ENCODE measurements around the gene ATRN.

The ATRN gene

GRCh38 chr20:3691897-3692296, 221.1 kb downstream of the ATRN start:
- Histone ChIP-seq H3K27ac (ENCODE audit: extremely low read depth, low read depth, low read length) (no peak overlapping the region), H3K4me3 (ENCODE audit: low read depth, low read length) (no peak overlapping the region), H3K36me3 (ENCODE audit: control insufficient read depth in 2 of 2, insufficient read depth in 1 of 2, low read length in 2 of 2) (no peaks in the 10 kb centered on the region), H3K9me3 (ENCODE audit: control insufficient read depth, insufficient read depth, low read depth, low read length) (no peaks in the 10 kb centered on the region), H3K4me1 (ENCODE audit: control insufficient read depth, insufficient read depth, low read length) (no peaks in the 10 kb centered on the region; the same call in 1 of the 2 replicates)
- ChIA-PET POLR2A (no interaction called here), CTCF (interaction anchor here (0.7 to 2.9 kb wide), 3 partner anchors 15 to 24 kb away, joined by 8 to 13 read pairs (median 9); no protein-coding TSS in a partner anchor)
- no peak for TF ChIP-seq ZSCAN4 (tag by site-specific recombination; IDR thresholded peaks at IDR 0.05)
- no peak for TF ChIP-seq ZNF138 (tag by site-specific recombination; IDR thresholded peaks at IDR 0.05; ENCODE audit: borderline replicate concordance)
- TF ChIP-seq ZNF549 (tag by site-specific recombination; IDR thresholded peaks at IDR 0.05), result no peak
- TF ChIP-seq HOXD13 (CRISPR knock-in tag; IDR thresholded peaks at IDR 0.05; ENCODE audit: borderline replicate concordance), result no peak
- TF ChIP-seq ZNF391 (tag by site-specific recombination; IDR thresholded peaks at IDR 0.05; ENCODE audit: borderline replicate concordance, low read depth), result no peak
- no peak for TF ChIP-seq KLF1 (tag by site-specific recombination; IDR thresholded peaks at IDR 0.05)
- TF ChIP-seq ZNF664 (tag by site-specific recombination; IDR thresholded peaks at IDR 0.05), result no peak
- no peak for TF ChIP-seq PRDM4 (tag by site-specific recombination; IDR thresholded peaks at IDR 0.05)
- no peak for TF ChIP-seq SETDB1 (IDR thresholded peaks at IDR 0.05; ENCODE audit: insufficient read length, low read length)
- TF ChIP-seq ZNF146 (tag by site-specific recombination; IDR thresholded peaks at IDR 0.05), result no peak
- no peak for TF ChIP-seq ZNF473 (tag by site-specific recombination; IDR thresholded peaks at IDR 0.05)
- no peak for TF ChIP-seq KLF9 (tag by site-specific recombination; IDR thresholded peaks at IDR 0.05; ENCODE audit: low read depth)

- POLR2A ChIA-PET, result no interaction called here
- H3K4me1 ChIP-seq (ENCODE audit: control insufficient read depth, insufficient read depth, low read length), result no peaks in the 10 kb centered on the region
- H3K36me3 ChIP-seq (ENCODE audit: control insufficient read depth in 2 of 2, insufficient read depth in 1 of 2, low read length in 2 of 2), result no peaks in the 10 kb centered on the region
- TF ChIP-seq GLI2 (tag by site-specific recombination; IDR thresholded peaks at IDR 0.05; ENCODE audit: borderline replicate concordance, low read depth), result no peak
- TF ChIP-seq ZNF157 (tag by site-specific recombination; IDR thresholded peaks at IDR 0.05), result no peak
- TF ChIP-seq ZNF350 (tag by site-specific recombination; IDR thresholded peaks at IDR 0.05), result no peak
- no peak for TF ChIP-seq ZNF544 (tag by site-specific recombination; IDR thresholded peaks at IDR 0.05)
- no peak for TF ChIP-seq PRDM6 (tag by site-specific recombination; IDR thresholded peaks at IDR 0.05)
- no peak for TF ChIP-seq ZNF26 (tag by site-specific recombination; IDR thresholded peaks at IDR 0.05)
- no peak for TF ChIP-seq ZNF121 (tag by site-specific recombination; IDR thresholded peaks at IDR 0.05)
- TF ChIP-seq EGR2 (tag by site-specific recombination; IDR thresholded peaks at IDR 0.05; ENCODE audit: low read depth), result no peak
- TF ChIP-seq ZNF560 (tag by site-specific recombination; IDR thresholded peaks at IDR 0.05; ENCODE audit: borderline replicate concordance), result no peak
- no peak for TF ChIP-seq ZNF645 (tag by site-specific recombination; IDR thresholded peaks at IDR 0.05)
- no peaks in the 10 kb centered on the region for H3K9me3 ChIP-seq (ENCODE audit: control insufficient read depth, insufficient read depth, low read depth, low read length)
- no peak overlapping the region for H3K27ac ChIP-seq (ENCODE audit: extremely low read depth, low read depth, low read length)
- CTCF ChIA-PET, result interaction anchor here (0.5 to 2.9 kb wide), 5 partner anchors 16 to 446 kb away, joined by 3 to 13 read pairs (median 4); partner anchors contain the start of gene SIGLEC1
- H3K4me3 ChIP-seq (ENCODE audit: low read depth, low read length), result no peak overlapping the region
These were observed 222.0 kb downstream of the ATRN start for GRCh38 chr20:3692706-3693294.
